Neural cell (in vitro differentiated cells): ENCODE results near the gene ZYG11A.

ENCODE experiments used
- CTCF ChIP-seq: fragments of 450-650 bp; IDR thresholded peaks from 2 replicates; pipeline ENCODE4 v1.5.1; 2014; ENCODE audit warnings: antibody characterized with exemption, mild to moderate bottlenecking, moderate library complexity; ENCODE audit not compliant: poor library complexity, severe bottlenecking
- POLR2AphosphoS5 ChIP-seq: IDR thresholded peaks from 2 replicates; pipeline ENCODE4 v1.6.1; 2012
- TAF1 ChIP-seq: IDR thresholded peaks from 2 replicates; pipeline ENCODE4 v1.6.1; 2012; ENCODE audit warnings: low read depth

GRCh38 chr1:52852854-52853253, 10.3 kb downstream of the ZYG11A start:
- TF ChIP-seq CTCF (no peak), POLR2AphosphoS5 (no peak), TAF1 (no peak)
